ENCODE data around the gene ALOX12B. TPM values are rescaled to one million over a fixed set of nuclear protein-coding genes. Genes with fewer than 3 reads are reported as not detected.

ALOX12B gene
- total and polyA plus RNA-seq, 2 of the 13 experiments (the other 11 are each of a cell fraction or from before 2014, with no cell fraction given), result 0.13 TPM; not detected in 1

DNA sequence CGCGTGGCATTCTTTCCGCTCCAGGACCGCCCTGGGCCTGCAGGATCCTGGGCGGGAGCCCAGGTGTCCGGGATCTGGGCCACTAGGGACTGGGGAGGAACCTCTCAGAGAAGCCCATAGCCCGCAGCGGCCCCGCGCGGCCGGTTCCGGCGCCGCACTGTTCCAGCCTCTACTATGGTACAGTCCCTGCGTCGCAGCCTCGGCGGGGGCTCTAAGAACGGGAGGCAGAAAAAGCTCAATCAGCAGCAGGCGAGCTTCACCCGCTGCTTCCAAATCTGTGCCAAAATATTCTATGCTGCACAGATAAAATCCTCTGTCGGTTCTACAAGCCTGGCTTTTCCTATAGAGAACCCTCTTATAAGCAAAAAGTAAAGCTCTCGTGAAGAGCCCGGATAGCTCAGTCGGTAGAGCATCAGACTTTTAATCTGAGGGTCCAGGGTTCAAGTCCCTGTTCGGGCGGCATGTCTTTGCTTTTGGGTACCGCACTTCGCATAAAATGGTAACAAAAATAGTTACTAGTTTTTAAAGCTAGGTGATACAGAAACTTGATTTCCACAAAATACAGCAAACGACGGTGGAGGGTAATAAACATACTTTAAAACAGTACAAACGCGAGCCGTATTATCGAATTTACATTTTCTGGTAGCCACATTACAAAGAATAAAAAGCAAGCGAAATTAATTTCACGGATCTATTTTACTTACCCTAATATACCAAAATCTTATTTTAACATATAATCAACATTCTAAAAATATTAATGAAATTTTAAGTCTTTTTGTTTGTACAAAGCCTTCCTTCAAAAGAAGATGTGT is 31.5 kb upstream of the ALOX12B start (continued):
- TF ChIP-seq PRMT3 (CRISPR knock-in tag; IDR thresholded peaks at IDR 0.05; ENCODE audit: borderline replicate concordance, low read depth) (no peak), ZFP90 (CRISPR knock-in tag; IDR thresholded peaks at IDR 0.05; ENCODE audit: borderline replicate concordance) (no peak), SRY (CRISPR knock-in tag; IDR thresholded peaks at IDR 0.05) (0 out of 2 replicates have a peak, but pooled peaks have one; percentile 47), ZBTB10 (CRISPR knock-in tag; IDR thresholded peaks at IDR 0.05; ENCODE audit: borderline replicate concordance) (no peak), MEIS1 (CRISPR knock-in tag; IDR thresholded peaks at IDR 0.05; ENCODE audit: borderline replicate concordance) (no peak), ZNF136 (CRISPR knock-in tag; IDR thresholded peaks at IDR 0.05; ENCODE audit: low read depth) (peak; percentile 53; the same call in 1 of the 2 replicates), HNRNPL (IDR thresholded peaks at IDR 0.05; ENCODE audit: low read depth, low read length) (no peak), ZSCAN5A (CRISPR knock-in tag; IDR thresholded peaks at IDR 0.05; ENCODE audit: borderline replicate concordance) (no peak), ZBTB20 (CRISPR knock-in tag; IDR thresholded peaks at IDR 0.05; ENCODE audit: borderline replicate concordance, low read depth) (0 out of 2 replicates have a peak, but pooled peaks have one; percentile 29), ZNF678 (CRISPR knock-in tag; IDR thresholded peaks at IDR 0.05) (no peak), ZNF484 (CRISPR knock-in tag; IDR thresholded peaks at IDR 0.05; ENCODE audit: borderline replicate concordance, low read depth) (no peak)
- TF ChIP-seq, protein P1, sequence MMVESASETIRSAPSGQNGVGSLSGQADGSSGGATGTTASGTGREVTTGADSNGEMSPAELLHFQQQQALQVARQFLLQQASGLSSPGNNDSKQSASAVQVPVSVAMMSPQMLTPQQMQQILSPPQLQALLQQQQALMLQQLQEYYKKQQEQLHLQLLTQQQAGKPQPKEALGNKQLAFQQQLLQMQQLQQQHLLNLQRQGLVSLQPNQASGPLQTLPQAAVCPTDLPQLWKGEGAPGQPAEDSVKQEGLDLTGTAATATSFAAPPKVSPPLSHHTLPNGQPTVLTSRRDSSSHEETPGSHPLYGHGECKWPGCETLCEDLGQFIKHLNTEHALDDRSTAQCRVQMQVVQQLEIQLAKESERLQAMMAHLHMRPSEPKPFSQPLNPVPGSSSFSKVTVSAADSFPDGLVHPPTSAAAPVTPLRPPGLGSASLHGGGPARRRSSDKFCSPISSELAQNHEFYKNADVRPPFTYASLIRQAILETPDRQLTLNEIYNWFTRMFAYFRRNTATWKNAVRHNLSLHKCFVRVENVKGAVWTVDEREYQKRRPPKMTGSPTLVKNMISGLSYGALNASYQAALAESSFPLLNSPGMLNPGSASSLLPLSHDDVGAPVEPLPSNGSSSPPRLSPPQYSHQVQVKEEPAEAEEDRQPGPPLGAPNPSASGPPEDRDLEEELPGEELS (CRISPR knock-in tag; IDR thresholded peaks at IDR 0.05), result 0 out of 2 replicates have a peak, but pooled peaks have one; percentile 11
- TF ChIP-seq, protein P2, sequence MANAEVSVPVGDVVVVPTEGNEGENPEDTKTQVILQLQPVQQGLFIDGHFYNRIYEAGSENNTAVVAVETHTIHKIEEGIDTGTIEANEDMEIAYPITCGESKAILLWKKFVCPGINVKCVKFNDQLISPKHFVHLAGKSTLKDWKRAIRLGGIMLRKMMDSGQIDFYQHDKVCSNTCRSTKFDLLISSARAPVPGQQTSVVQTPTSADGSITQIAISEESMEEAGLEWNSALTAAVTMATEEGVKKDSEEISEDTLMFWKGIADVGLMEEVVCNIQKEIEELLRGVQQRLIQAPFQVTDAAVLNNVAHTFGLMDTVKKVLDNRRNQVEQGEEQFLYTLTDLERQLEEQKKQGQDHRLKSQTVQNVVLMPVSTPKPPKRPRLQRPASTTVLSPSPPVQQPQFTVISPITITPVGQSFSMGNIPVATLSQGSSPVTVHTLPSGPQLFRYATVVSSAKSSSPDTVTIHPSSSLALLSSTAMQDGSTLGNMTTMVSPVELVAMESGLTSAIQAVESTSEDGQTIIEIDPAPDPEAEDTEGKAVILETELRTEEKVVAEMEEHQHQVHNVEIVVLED (CRISPR knock-in tag; IDR thresholded peaks at IDR 0.05; ENCODE audit: borderline replicate concordance), result no peak

Data from HepG2 (cell line).